GM18861 (cell line): ENCODE measurements around the gene ARMC9.
A peak's percentile ranks its signal among the peaks of the same experiment; 100 is the strongest.
"Not testable (repeated sequence)": the region's sequence is repeated elsewhere in the genome, so short reads cannot be mapped to it uniquely, and the experiment has no call there.

Experiments used
- ATAC-seq: cut with Tn5 transposase; IDR thresholded peaks from one replicate; pipeline ENCODE4 v1.9.1; 2021; ENCODE audit not compliant: unreplicated experiment

Gene ARMC9

GRCh38 chr2:231181860-231182512, 16.4 kb upstream of the ARMC9 start:
- ATAC-seq = peak; percentile 41

DNA sequence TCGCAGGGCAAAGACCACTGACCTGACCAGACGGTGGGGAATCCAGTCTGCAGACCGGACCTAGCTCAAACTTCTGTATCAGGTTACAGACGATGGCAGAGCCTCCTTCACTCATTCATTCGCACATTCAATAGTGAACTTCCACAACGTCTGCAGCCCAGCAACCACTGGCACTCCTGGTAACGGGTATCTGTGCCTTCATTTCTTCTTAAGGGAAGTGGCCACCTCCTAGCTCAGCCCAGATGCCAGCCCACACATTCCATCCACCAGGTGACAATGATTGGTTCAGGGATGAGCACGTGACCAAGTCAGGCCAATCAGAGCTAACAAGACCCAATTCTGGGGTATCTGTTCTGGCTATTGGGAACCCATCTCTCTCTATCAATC, 15.9 kb upstream of the ARMC9 start:
- ATAC-seq = no peak

DNA sequence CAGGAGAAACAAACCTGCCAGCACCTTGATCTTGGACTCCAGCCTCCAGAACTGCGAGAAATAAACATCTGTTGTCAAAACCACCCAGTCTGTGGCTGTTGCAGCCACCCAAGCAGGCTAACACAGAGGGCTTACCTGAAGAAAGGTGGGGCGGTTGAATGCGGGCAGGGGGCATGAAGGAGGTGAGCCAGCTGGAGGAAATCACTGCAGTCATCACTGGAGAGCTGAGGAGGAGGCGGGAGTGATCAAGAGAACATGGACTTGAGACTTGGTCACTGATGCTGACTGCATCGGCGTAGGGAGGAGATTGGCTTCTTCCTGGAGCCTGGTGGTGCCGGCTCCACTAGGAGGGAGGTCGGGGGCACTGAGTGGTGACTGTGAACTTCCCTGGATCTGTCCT, 14.6 kb upstream of the ARMC9 start:
- ATAC-seq = no peak

- no peak for ATAC-seq
Measured at GRCh38 chr2:231184319-231184718, 14.1 kb upstream of the ARMC9 start.

DNA sequence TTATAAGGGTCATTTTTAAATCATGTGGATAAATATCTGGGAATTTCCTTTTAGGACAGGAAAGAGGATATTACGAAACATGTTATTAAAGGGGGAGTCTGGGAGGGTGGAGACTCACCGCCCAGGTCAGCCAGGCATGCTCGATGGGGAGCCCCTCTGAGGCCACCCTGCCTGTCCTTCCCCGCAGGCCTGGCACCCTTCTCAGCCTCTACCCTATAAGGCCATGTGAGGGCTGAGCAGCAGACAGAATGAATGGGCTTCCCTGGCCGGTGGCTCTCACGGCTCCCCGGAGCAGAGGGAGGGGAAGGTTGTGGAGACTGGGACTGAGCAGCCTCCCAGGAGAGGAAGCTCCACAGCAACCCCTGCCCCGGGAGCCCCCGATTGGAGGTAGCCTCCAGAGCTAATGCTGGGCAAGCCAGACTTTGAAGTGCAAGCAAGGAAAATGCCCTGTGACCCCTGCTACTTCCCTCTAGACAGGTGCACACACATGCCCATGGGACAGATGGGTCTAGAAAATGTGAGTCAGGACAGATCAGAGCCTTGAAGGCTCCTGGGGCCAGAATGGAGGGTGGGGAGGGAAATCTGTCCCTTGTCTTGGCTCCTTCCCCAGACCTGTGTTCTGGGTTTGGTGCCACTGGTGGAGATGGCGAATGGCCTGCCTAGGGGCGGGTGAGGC, 13.2 kb upstream of the ARMC9 start:
- ATAC-seq = no peak

- no peak for ATAC-seq
Measured at GRCh38 chr2:231185886-231186285, 12.5 kb upstream of the ARMC9 start.

DNA sequence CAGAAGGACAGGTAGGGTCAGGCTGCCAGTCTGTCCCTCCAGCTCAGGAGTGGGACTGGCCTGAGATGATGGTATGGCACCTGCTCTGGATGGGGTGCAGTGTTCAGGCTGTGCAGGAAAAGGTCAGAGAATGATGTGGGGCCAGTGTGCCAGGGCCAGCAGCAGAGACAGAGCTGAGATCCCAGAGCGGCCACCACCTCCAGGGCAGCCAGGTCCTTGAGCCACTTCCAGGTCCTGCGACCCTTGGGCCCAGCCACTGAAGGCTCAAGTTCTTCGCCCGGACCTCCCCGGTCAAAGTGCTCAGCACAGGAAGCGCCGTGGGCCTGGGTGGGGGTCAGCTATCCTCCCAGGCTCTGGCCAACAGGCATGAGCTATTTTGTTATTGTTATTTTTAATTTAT, 12.1 kb upstream of the ARMC9 start:
- ATAC-seq = no peak

- no peak for ATAC-seq
Measured at GRCh38 chr2:231187736-231188505, 10.5 kb upstream of the ARMC9 start.

- ATAC-seq = no peak
Measured at GRCh38 chr2:231188506-231189170, 9.8 kb upstream of the ARMC9 start.

DNA sequence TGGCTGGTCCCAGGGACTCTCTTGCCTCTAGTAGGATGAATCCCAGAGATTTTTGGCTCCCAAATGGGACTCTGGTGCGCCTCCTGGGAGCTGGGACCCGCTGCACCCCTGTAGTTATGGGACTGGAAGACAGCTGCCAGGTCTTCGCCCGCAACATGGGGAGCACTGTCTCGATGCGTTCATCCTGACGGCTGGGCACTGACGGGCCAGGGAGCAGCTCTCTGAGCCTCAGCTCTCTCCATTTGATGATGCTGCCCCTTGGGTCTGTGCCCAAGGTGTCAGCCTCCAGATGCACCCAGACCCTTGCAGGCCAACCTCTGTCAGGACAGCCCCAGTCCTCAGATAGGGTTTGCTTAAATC, 9.3 kb upstream of the ARMC9 start:
- no peak for ATAC-seq

DNA sequence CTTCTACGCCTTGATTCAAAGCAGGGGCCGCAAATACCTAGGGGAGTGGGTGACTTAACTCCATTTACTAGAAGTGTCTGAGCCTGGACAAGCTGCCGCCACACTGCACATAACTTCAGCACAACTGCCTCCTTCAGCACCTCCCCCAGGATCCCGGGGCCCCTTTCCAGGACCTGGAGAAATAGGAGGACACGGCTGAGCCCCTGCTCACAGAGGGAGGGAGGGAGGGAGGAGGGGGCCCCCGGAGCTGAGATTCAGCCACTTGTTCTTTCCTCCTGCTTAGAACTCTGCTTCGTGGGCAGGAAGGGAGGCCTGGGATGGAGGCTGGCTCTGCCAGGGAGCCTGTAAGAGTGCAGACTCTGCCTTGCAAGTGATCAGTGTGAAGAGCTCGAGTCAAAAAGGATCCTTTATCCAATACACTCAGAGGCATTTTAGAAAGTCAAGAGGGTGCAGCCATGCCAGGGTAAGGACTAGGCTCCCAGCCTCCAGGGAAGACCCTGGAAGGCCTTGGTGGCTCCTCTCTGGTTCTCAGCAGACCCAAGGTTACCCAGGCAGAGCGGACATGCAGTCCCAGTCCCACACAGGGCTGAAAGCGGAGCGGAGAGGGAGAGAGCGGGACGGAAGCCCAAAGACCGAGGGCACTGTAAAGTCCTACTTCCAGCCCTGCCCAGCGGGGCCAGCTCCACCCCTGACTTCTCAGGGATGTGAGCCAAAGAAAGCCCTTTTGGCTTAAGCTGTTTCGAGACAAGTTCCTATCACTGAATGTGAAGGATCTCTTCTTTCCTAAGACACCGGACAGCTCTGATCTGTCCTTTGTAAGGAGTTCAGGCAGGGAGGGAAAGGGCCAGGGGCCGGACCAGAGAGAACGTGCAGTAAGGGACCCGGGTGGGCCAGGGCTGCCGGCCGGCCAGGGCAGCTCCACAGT, 8.6 kb upstream of the ARMC9 start:
- no peak for ATAC-seq

DNA sequence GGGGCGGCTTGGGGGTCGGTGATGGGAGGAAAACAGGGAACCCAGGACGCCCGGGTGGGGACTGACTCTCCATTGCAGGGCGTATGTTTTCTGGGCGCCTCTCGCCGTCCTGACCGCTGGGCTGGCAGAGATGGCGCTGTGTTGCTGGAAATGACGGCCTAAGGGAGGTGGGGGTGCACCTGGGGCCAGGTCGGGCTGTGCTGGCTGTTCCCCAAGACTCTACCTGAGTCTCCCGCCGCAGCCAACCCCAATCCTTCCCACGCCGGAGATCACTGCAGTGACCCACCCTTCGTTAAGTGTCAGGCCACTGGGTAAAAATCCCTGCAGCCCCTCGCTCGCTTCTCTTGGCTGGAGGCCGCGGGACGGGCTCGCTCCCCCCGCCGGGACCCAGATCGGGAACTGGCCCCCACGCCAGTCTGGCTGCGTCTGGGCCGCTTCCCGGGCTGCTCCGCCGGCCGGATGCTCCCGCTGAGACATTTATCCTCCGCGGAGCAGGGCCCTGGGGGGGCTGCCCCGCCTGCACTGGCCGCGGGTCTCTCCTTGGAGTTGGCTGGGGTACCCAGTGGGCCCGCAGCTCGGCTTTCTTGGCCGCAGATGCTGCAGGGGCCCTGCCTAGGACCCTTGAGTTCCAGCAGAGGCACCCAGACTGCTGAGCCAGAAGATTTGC, 7.8 kb upstream of the ARMC9 start:
- ATAC-seq = no peak

DNA sequence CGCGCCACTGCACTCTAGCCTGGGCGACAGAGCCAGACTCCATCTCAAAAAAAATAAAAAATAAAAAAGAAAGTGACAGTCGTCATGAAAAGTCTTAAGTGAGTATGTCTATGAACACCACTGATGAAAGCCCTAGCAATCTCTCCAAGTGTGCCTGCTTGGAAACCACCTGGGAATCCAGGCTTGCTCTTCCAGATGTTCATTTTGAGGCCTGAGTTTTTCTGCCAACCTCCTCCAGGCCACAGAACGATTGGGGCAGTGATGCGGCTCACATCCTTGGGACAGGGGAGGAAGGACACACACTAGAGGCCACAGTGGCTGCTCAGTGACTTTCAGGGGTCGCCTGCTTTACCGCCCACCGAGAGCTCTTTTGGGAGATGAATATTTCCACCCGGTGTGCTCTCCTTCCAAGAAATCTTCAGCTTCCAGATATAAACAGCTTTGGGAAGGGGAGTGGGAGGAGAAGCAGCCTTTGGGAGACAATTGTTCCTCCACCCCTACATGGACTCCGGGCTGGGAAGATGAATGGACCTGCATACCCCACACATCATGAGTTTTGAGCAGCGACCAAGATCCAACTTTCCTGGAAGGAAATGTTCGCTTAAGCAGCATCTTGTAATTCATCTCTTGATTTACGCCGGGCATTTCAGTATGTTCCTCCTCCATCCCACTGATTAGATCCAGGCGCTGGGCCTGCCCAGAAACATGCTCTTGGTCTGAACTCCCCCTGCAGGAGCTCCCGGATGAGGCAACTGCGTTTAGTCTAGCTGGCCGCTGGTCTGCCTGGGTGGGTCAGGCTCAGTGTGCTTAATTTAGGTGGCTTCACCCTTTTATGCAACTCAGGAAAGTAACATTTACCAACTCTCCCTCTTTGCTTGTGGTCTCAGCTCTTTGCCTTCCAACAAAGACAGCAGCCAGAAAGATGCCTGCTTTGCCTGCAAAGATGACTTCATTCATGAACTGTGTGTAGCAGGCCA, 6.2 kb upstream of the ARMC9 start:
- no peak for ATAC-seq

- ATAC-seq = no peak
Measured at GRCh38 chr2:231193216-231193615, 5.2 kb upstream of the ARMC9 start.

- no peak for ATAC-seq
Measured at GRCh38 chr2:231196592-231196991, 1.8 kb upstream of the ARMC9 start.

DNA sequence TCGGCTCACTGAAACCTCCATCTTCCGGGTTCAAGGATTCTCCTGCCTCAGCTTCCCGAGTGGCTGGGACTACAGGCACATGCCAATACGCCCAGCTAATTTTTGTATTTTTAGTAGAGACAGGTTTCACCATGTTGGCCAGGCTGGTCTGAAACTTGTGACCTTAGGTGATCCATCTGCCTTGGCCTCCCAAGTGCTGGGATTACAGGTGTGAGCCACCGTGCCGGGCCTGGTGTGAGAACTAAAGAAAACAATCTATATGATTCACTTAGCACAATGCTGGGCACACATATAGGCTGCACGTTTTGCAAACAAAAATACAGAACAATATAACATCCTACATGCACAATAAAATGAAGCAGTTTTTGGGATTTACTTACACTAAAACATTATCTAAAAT, 1.2 kb upstream of the ARMC9 start:
- ATAC-seq = not testable (repeated sequence)

DNA sequence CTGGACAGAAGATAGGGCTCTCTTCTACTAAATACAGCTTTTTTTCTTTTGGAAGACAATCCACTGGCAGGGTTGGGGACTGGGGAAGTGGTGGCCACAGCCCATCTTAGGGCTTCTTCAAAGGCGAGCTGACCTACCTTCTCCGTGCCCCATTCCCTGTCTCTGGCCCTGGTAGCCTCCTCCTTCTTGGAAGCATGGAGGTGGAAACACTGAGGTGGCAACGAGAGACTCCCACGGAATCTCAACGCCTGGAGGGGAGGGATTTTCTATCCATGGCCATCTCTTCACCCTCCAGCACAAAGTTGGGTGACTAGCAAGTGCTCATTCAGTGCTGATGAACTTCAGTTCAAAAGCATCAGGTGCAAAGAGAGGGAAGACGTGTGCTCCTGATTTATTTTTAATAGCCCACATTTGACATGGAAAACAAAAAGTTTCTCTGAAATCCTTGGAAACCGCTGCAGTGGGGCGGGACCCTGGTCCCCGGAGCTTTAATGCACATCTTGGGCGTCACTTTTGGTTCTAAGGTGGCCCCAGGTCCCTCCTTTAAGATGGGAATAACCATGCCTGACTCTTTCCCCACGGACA, 633 bp upstream of the ARMC9 start:
- no peak for ATAC-seq

DNA sequence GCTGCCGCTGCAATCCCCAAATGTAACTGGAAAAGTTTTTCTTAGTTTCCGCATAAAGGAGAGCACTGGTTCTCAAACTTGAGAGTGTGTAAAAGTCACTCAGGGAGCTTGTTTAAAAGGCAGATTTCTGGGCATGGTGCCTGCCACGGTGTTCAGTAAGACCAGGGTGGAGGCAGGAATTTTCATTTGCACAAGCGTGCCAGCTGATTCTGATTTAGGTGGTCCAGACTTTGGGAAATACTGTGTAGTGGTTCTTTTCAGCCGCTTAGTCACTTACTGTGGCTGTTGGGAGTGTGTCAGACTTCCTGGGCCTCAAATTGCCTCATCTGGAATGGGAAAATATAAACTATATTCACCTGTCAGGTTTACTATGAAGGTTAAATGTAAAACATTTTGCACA, 788 bp downstream of the ARMC9 start:
- no peak for ATAC-seq
